Testis (tissue), 2 donors: ENCODE measurements around the gene DNAJB6.

Source experiments
- CTCF ChIP-seq, 3 experiments: fragments of 450-650 bp in 2 of 3; fragments of 200-600 bp in 1 of 3; sonication (generic) in 1 of 3; IDR thresholded peaks; one replicate each; pipeline ENCODE4 v1.5.1; 2016 to 2019; ENCODE audit warnings: antibody characterized with exemption in 3 of 3, mild to moderate bottlenecking in 2 of 3, moderate library complexity in 1 of 3
- POLR2A ChIP-seq: fragments of 450-650 bp; IDR thresholded peaks from one replicate; pipeline ENCODE4 v1.6.1; 2017; ENCODE audit warnings: antibody characterized with exemption, mild to moderate bottlenecking, moderate library complexity

- TF ChIP-seq CTCF (IDR thresholded peaks at IDR 0.05) (no peak), POLR2A (no peak)
Observed at GRCh38 chr7:157352516-157352915, 15.7 kb downstream of the DNAJB6 start.
